GM19324 (cell line): ENCODE results near the gene LRFN5.
"Not testable (repeated sequence)": the region's sequence is repeated elsewhere in the genome, so short reads cannot be mapped to it uniquely, and the experiment has no call there.

Experiments
- ATAC-seq: cut with Tn5 transposase; IDR thresholded peaks from one replicate; pipeline ENCODE4 v1.9.1; 2021; ENCODE audit warnings: mild to moderate bottlenecking, moderate library complexity; ENCODE audit not compliant: unreplicated experiment, low FRiP score

The LRFN5 gene

GRCh38 chr14:41606532-41607303, at the start of gene LRFN5:
TSS of gene LRFN5 (plus strand) at chr14:41606876.
- ATAC-seq: no peak

- no peak for ATAC-seq
These were observed 48.2 kb upstream of the LRFN5 start for GRCh38 chr14:41558490-41558889.

GRCh38 chr14:41566864-41567263, 39.8 kb upstream of the LRFN5 start:
- ATAC-seq: not testable (repeated sequence)

GRCh38 chr14:41568979-41569378, 37.7 kb upstream of the LRFN5 start:
- no peak for ATAC-seq

- ATAC-seq: no peak
These were observed 36.1 kb upstream of the LRFN5 start for GRCh38 chr14:41570415-41571155.

DNA sequence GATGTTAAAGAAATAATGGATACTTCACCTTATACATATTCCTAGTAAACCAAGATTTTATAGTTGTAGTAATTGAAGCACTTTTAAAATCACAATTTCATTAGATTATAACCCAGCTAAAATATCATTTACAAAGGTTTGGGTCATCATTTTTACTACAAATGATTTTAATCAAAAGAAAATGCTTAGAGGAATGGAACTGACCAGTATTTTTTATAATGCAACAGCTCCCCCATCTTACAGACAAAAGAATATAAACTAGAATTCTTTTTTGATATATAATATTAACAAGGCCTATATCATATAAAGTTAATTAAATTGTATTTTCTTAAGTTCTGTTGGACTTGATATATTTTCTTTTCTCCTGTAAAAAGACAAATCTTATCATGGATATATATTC, 20.4 kb upstream of the LRFN5 start:
- ATAC-seq: no peak

- ATAC-seq: no peak
These were observed 9.0 kb upstream of the LRFN5 start for GRCh38 chr14:41597647-41598046.

- ATAC-seq: not testable (repeated sequence)
These were observed 6.8 kb upstream of the LRFN5 start for GRCh38 chr14:41599805-41600385.

GRCh38 chr14:41604721-41605531, 1.8 kb upstream of the LRFN5 start:
- ATAC-seq: no peak

GRCh38 chr14:41605550-41606281, 960 bp upstream of the LRFN5 start:
- ATAC-seq: no peak

DNA sequence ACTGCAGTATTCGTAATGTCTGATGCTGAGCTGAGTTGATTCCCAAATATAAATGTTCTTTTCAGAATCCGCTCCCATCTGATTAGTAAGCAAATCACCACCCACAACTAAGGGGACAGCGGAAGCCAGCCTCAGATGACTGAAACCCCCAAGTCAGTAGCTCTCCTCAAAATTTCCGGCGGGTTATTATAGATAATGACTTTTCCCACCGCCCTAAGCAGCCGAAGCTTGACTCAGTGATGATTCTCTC, 469 bp upstream of the LRFN5 start:
- ATAC-seq: no peak

- ATAC-seq: no peak
These were observed 664 bp downstream of the LRFN5 start for GRCh38 chr14:41607304-41607775.

DNA sequence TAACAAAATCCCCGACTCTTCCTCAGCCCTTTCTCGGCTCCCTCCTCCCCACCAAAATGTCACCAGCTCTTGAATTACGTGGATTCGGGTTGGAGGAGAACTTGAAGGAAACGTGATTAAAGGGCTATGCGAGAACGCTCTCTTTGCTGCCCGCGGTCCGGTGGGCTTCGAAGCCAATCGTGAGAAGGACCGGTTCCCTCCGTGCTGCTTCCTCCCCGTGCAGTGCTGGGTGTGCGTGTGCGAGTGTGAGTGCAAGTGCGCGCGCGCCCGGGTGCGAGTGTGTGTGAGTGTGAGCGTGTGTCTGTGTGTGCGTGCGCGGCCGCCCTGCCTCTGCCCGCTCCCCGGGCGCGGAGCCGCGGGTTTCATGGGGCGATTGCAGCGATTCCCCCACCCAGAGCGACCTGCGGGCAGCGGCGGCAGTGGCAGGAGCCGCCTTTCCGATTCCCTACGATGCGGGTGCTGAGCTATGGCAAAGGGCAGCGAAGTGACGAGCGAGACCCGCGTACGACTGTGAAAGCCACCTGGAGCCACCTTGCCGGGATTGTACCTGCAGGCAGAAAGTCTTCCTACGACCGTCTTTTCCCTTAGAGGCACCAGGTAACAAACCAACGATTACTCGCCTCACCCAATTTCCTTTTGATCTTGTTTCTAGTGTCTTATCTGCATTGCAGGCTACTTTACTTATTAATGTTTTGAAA, 1.4 kb downstream of the LRFN5 start:
- no peak for ATAC-seq

DNA sequence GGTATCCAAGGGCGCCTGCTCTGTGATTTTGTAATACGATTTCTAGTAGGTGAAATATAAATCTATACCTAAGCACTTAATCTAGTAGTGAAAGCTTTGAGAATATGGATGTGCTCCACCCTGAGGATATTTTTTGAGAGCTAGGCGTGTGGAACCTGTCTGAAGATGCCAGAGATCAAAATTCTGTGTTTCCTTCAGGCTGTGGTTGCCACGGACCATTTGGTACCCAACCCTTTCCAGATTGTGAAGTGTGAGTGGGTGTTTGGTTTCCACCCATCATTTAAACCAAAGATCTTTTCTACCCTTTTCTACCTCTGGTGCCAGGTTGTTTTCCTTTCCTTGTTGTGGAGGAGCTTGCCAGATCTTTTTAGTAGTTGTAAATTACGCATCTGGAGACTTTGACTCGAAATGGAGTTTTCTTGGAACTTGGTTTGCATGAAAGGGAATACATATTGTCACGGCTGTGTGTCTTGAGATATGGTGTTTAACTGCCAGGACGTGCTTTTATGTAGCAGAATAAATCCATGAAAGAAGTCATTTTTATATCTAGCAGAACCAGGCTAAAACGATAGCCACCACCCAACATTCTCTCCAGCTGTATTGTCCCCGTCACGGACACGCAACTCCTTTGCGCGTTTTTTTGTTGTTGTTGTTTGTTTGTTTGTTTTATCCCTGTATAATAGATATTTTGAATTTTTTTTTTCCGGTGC, 2.2 kb downstream of the LRFN5 start:
- ATAC-seq: no peak

GRCh38 chr14:41609704-41610183, 3.1 kb downstream of the LRFN5 start:
- ATAC-seq: no peak

DNA sequence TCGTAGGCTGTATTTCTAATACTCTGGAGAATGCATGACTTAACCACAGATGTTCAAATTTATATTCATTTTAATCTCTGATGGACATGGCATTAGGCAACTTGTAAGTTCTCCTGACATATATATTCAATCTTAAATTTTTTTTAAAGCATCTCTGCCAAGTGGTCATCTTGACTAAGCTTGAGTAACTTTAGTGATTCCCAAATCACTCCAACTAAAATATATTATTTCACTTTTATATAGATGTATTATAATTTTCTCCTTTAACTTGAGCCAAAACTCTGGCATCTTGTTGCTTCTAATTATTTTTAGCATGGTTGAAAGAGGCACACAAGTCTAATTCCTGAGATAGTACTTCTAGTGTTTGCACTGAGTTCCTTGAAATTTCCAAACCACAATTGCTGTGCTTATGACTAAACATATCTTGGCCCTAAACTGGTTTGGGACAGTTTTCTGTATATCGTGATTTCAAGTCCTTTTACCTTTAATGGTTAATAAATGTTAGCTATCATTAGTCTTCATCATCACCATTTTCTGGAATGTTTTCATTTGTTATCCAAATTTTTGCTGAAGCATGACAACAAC, 8.4 kb downstream of the LRFN5 start:
- ATAC-seq: no peak

GRCh38 chr14:41623736-41624135, 17.1 kb downstream of the LRFN5 start:
- no peak for ATAC-seq

DNA sequence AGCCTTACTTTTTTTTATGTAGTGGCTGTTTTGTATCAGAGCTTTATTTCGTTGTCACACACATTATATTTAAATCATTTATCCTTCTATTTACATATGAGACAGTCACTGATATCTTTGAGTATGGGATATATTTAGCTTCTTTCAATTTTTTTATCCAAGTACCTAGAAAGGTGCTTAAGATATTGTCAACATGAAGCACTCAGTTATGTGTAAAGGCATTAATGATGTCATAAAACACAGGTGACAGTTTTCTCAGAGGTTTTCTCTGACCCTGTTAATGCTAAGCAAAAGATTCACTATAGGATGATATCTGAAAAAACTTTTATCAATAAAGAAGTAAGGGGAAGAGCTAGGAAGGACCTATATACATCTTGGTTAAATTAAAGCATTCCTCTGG, 23.2 kb downstream of the LRFN5 start:
- no peak for ATAC-seq

GRCh38 chr14:41634286-41634685, 27.6 kb downstream of the LRFN5 start:
- ATAC-seq: no peak
